ENCODE measurements around the gene SASH3.

The SASH3 gene

GRCh38 chrX:129808829-129809796 is 29.4 kb downstream of the SASH3 start:
- DNase-seq (ENCODE audit: low read depth in 2 of 3, low spot score in 1 of 3): no peak

DNA sequence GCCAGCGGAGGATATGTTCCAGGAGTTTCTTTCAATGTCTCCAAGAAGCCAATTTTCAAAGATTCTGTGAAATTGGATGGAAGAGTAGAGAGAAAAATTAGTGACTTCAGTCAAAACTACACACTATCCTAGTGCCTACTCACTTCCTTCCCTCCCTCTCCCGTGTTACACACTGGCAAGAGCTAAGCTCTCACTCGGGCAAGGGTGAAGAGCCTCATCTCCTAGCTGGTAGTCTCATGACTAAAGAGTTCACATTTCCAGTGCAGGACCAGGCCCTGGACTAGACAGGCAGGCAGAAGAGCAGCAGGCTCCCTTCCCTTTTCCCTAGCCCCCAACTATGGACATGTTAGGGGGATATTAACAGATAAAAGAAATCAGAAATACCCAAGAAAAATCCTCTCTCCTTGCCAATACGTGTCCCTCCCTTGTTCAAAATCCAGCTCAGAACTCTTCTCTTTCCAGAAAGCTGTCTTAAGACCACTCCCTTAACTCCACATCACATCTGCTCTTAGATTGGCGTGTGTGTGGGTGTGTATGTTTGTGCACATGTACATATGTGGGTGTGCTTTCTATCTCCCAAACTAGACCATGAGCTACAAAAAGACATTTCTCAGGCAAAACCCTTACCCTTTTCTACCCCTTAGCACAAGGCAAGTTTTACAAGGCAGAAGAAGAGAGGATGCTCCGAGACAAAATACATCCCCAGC is 34.1 kb downstream of the SASH3 start:
- DNase-seq (ENCODE audit: low read depth in 2 of 3, low spot score in 1 of 3): no peak

DNA sequence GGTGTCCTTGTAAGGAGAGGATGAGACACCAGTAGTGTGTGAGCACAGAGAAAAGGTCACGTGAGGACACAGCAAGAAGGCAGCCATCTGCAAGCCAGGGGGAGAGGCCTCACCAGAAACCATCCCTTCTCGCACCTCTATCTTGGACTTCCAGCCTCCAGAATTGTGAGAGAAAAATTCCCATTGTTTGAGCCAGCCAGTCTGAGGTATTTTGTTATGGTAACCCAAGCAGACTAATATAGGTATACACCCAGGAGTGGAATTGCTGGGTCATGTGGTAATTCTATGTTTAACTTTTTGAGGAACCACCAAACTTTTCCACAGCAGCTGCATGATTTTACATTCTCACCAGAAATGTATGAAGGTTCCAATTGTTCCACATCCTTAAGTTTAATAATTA is 38.4 kb downstream of the SASH3 start:
- DNase-seq (ENCODE audit: low read depth in 2 of 3, low spot score in 1 of 3): no peak

DNA sequence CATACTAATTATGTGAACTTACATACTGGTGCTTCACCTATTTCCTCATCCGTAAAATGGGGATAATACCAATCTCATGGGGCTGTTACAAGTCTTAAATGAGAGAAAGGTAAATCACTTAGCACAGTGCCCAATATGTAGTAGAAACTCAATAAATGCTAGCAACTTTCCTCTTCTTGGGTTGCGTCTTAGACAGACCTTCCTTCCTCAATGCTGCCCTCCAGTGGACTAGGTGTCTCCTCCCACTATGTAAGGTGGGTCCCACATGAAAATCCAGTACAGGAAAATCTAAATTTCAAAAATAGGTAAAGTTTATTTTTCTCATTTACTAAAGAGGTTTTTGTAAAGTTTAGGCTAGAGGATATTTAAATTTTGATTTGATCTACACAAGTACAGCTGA is 43.4 kb downstream of the SASH3 start:
- DNase-seq (ENCODE audit: low read depth in 2 of 3, low spot score in 1 of 3): peak in 2 of 3 donors; percentile 32 to 49

DNA sequence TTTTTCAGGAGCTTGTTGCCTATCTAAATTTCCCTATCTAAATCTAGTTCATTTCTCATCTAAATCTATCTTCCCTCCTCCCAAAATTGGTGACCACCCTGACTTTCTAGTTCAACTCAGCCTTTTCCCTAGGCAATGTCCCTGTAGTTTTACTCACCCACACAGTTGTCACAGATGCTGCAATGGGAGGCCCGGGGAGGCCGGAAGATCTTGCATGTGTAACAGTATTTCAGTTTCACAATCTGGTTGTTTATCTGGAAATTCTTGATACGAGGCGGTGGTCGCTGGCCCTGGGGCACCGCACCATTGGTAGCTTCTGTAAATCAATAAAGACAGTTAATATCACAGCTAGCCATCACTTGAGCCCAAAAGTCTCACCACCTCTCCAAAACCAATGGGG is 43.8 kb downstream of the SASH3 start:
- DNase-seq (ENCODE audit: low read depth in 2 of 3, low spot score in 1 of 3): no peak

DNA sequence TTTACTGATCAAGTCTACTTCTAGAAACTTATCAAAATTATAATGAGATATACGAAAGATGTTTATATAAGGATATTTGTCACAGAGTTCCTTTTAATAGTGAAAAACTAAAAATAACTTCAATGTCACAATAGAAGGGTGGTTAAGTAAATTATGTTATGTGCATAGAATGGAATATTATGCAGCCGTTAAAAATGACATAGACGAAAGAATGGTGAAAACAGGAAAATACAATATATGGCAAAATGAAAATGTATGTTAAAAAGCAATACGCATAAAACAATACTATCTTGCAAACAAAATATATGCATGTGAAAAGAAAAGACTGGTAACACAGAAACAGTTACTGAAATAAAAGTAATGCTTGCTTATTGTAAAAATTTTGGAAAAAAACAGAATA is 44.9 kb downstream of the SASH3 start:
- no peak for DNase-seq (ENCODE audit: low read depth in 2 of 3, low spot score in 1 of 3)

DNA sequence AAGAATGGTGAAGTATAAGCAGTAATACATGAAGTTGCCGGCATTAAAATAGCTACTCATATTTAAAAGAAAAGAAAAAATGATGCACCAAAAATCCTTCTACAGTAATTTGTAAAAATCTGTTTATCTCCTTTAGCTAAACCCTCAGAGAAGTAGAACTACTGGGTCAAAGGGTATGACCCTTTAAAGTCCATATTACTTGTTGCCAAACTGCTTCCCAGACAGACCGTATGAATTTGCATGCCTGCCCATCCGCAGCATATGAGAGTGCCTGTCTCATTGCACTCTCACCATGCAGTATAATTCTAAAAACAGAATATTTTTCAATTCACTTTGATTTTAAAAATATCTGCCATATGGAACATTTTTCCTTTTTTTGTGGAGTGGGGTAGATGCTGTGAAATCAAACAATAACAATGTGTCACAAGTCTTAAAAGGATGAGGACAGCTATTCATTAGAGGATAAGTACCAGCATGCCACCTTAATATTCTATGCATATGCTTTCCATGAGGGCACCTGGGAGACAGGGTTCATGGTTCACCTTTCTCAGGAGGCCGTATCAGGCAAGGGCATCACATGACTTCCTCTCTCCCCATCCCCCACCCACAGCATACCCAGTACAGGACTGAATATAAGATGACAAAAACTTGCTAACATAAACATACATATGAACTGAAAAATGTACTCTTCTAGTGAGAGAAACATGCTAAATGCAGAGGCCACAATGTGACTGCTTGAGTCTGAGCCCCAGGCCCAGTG is 46.2 kb downstream of the SASH3 start:
- DNase-seq (ENCODE audit: low read depth in 2 of 3, low spot score in 1 of 3): no peak

- no peak for DNase-seq (ENCODE audit: low read depth in 2 of 3, low spot score in 1 of 3)
These were observed 50.7 kb downstream of the SASH3 start for GRCh38 chrX:129830494-129830893.

DNA sequence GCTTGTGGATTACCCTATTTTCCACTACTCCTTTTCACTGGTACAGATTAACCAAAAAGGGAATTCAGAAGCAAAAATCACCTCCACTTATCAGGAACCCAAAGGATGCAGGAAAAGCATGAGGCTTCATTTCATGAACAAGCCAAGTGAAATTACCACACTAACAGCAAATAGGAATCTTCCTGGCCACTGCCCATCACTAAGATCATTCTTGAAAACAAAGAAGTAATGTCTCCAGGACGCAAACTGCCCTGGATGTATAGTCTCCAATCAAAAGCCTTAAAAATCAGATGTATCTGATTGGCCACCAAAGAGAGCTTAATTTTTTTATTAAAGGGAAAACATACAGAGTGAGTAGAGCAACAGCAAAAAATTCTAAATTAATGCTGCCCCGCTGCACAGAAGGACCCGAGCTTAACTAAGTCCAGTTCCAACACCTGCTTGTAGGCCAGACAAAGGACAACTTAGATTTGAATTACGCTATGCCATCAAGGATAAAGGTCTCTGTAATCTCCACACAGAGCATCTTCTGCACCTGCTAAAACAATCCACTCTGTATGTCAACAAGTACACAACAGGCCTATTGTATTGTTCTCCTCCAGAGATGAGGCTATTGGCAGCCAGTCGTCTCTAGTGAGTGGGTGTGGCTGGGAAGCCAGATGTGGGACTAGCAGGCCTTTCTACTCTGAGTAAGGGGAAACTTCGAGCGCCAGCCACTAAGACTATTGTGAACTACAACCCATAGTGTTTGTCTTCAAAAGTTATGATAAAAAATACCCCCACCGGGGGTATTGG is 51.5 kb downstream of the SASH3 start:
- no peak for DNase-seq (ENCODE audit: low read depth in 2 of 3, low spot score in 1 of 3)

DNA sequence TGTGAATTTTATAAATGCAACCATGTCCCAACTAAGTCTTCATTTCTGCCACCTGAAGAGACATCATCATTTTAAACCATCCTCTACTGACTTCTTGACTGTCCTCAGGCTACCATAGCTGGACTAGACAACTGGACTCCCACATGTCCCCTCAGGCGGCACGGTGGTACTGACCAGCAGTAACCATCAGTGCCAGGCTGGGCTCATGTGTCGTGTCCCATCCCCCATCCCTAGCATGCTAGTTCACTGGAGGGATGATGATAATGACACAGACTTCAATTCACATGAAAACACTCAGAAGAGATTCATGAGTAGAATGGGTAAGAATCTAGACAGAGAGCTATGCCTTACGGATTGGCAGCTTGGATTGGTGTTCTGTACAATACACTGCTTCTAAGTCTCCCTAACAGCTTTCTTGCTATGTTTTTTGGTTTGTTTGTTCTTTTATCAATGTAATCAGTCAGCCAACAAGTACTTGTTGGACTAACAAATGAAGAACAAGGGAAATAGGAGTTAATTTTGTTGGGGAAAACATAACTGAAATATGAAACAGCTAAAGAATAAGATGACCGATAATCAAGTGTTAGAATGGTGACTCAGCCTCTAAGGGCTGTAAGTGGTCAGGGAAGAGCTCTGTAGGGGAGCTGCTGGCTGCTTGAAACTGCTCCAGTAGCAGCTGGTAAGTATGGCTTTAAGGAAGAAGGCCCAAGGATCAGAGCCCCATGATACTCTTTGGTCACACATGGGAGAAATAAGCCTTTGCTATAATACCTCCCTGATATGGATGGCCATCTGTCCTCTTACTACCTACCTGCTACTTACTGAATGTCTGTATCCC is 53.6 kb downstream of the SASH3 start:
- no peak for DNase-seq (ENCODE audit: low read depth in 2 of 3, low spot score in 1 of 3)

GRCh38 chrX:129836827-129837226 is 57.1 kb downstream of the SASH3 start:
- no peak for DNase-seq (ENCODE audit: low read depth in 2 of 3, low spot score in 1 of 3)

- DNase-seq (ENCODE audit: low read depth in 2 of 3, low spot score in 1 of 3): no peak
These were observed 60.6 kb downstream of the SASH3 start for GRCh38 chrX:129840344-129840743.

DNA sequence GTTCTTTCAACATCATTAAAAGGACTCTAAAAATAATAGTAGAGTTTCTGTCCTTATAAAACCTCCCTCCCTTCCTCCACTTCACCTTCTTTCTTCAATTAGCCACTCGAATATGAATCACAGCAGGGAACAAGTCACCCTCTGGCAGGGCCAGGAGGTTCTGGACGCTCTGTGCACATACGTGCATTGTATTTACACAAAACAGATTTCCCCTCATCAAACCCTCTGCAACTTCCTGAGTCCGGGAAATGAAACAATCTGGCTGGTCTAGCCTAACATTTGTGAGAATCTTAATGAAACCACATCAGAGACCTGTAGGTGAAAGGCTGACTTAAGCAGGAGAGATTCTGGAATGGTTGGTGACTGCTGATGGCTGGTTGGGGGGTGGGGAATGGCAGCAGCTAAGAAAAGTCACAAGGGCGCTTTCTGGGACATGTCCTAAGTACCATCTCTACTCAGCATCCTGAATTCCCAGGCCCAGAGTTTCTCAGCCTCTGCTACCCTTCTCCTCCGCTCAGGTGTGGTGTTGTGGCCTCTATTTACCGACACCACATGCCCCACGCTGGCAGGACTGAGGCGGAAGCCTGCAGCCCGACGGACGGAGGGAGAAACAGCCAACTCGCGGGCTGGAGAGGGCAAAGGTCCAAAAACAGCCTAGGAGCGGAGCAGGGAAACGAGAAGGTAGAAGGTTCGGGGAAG is 62.9 kb downstream of the SASH3 start:
- no peak for DNase-seq (ENCODE audit: low read depth in 2 of 3, low spot score in 1 of 3)

DNA sequence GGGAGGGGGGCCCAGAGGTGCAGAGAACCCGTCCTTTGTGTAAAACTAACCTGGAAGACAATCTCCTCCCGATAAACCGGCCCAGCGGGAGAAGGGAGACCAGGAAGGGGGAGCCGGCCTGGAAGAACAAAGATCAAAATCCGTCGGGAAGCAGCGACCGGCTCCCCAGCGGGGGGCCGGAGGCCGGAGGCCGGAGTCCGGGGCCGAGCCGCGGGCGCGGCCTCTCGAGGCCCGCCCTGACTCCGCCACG is 63.4 kb downstream of the SASH3 start:
- no peak for DNase-seq (ENCODE audit: low read depth in 2 of 3, low spot score in 1 of 3)

GRCh38 chrX:129843459-129844306 is 63.9 kb downstream of the SASH3 start, which contains the start of gene ZDHHC9:
ZDHHC9 (minus strand) TSS chrX:129843886; CDS start chrX:129841945, 1,941 bp downstream.
- DNase-seq (ENCODE audit: low read depth in 2 of 3, low spot score in 1 of 3): peak; percentile 76 to 82 (median 81)

Data from stimulated activated CD4-positive, alpha-beta T cell treated with anti-CD3 and anti-CD28 coated beads, Interleukin-12 subunit alpha, Interleukin-12 subunit beta, amount 100 ng/mL, for 48 hours (primary cell).